IPS DF 4.7 (cell line): Measurements from ENCODE around the gene ASPG.

ENCODE experiments used
- DNase-seq: peaks from one replicate; pipeline ENCODE4 v3.0.0-alpha.2; 2013; ENCODE audit warnings: low spot score; ENCODE audit errors: extremely low read depth

ASPG gene

GRCh38 chr14:104085032-104085888 is at the start of gene ASPG:
Gene ASPG, plus strand, starts transcription at chr14:104085700. Its CDS starts 71 bp downstream, at chr14:104085771.
- no peak for DNase-seq

- DNase-seq = no peak
Measured at GRCh38 chr14:104036212-104036611, 49.3 kb upstream of the ASPG start.

- DNase-seq = no peak
Measured at GRCh38 chr14:104037074-104037473, 48.4 kb upstream of the ASPG start.

- DNase-seq = no peak
Measured at GRCh38 chr14:104037903-104038302, 47.6 kb upstream of the ASPG start.

- DNase-seq = no peak
Measured at GRCh38 chr14:104039214-104039613, 46.3 kb upstream of the ASPG start.

GRCh38 chr14:104040539-104040938 is 45.0 kb upstream of the ASPG start:
- no peak for DNase-seq

GRCh38 chr14:104041430-104042104 is 43.9 kb upstream of the ASPG start:
- DNase-seq = no peak

GRCh38 chr14:104044016-104044415 is 41.5 kb upstream of the ASPG start:
- no peak for DNase-seq

GRCh38 chr14:104047761-104048160 is 37.7 kb upstream of the ASPG start:
- no peak for DNase-seq

GRCh38 chr14:104048758-104049507 is 36.6 kb upstream of the ASPG start:
- DNase-seq = no peak

- DNase-seq = no peak
Measured at GRCh38 chr14:104049576-104050240, 35.8 kb upstream of the ASPG start.

GRCh38 chr14:104051092-104051813 is 34.2 kb upstream of the ASPG start:
- no peak for DNase-seq

GRCh38 chr14:104054222-104054905 is 31.1 kb upstream of the ASPG start:
- DNase-seq = no peak

GRCh38 chr14:104062281-104062680 is 23.2 kb upstream of the ASPG start:
- no peak for DNase-seq

- no peak for DNase-seq
Measured at GRCh38 chr14:104064003-104064402, 21.5 kb upstream of the ASPG start.

- DNase-seq = no peak
Measured at GRCh38 chr14:104066279-104066678, 19.2 kb upstream of the ASPG start.

- no peak for DNase-seq
Measured at GRCh38 chr14:104066719-104067295, 18.7 kb upstream of the ASPG start.

GRCh38 chr14:104069541-104069940 is 16.0 kb upstream of the ASPG start:
- DNase-seq = no peak

- DNase-seq = no peak
Measured at GRCh38 chr14:104072586-104072985, 12.9 kb upstream of the ASPG start.

- no peak for DNase-seq
Measured at GRCh38 chr14:104073764-104074163, 11.7 kb upstream of the ASPG start.
